Fibroblast of villous mesenchyme (primary cell): Measurements from ENCODE around the gene TMEM50B. TPM values are rescaled to one million over a fixed set of nuclear protein-coding genes. Genes with fewer than 3 reads are reported as not detected.
A peak's percentile ranks its signal among the peaks of the same experiment; 100 is the strongest.

ENCODE experiments used
- DNase-seq: peaks from one replicate; pipeline ENCODE4 v3.0.0-alpha.2; 2010; ENCODE audit warnings: low read depth
- H3K4me3 ChIP-seq: 2 replicates; pipeline ENCODE4 v1.5.1; 2011; ENCODE audit warnings: low read depth, mild to moderate bottlenecking, low read length
- total RNA-seq: library from RNA; depleted of rRNA; stranded (reverse); fragments of >200 nt; gene quantifications from 2 replicates; pipeline ENCODE4 v1.2.3, GENCODE V29; 2012
- TF ChIP-seq, protein P1 (sequence below): IDR thresholded peaks from 2 replicates; pipeline ENCODE4 v1.5.1; 2012; ENCODE audit warnings: low read depth, mild to moderate bottlenecking, low read length; ENCODE audit not compliant: insufficient read depth

TMEM50B gene
- 24.5 and 41.0 TPM in 2 replicates for total RNA-seq

GRCh38 chr21:33479679-33480480 lies at the start of gene TMEM50B:
TSS of gene TMEM50B (minus strand) at chr21:33479974. CDS start at chr21:33468885, 11,089 bp downstream.
- DNase-seq: peak; percentile 95
- TF ChIP-seq, protein P1, sequence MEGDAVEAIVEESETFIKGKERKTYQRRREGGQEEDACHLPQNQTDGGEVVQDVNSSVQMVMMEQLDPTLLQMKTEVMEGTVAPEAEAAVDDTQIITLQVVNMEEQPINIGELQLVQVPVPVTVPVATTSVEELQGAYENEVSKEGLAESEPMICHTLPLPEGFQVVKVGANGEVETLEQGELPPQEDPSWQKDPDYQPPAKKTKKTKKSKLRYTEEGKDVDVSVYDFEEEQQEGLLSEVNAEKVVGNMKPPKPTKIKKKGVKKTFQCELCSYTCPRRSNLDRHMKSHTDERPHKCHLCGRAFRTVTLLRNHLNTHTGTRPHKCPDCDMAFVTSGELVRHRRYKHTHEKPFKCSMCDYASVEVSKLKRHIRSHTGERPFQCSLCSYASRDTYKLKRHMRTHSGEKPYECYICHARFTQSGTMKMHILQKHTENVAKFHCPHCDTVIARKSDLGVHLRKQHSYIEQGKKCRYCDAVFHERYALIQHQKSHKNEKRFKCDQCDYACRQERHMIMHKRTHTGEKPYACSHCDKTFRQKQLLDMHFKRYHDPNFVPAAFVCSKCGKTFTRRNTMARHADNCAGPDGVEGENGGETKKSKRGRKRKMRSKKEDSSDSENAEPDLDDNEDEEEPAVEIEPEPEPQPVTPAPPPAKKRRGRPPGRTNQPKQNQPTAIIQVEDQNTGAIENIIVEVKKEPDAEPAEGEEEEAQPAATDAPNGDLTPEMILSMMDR: peak; percentile 45
- peak within 1 kb of the TSS; percentile 81 for H3K4me3 ChIP-seq

- TF ChIP-seq, protein P1: no peak
- DNase-seq: no peak
- H3K4me3 ChIP-seq: no peak overlapping the region
Measured at GRCh38 chr21:33522953-33523349, 43.2 kb upstream of the TMEM50B start.

GRCh38 chr21:33522297-33522952 lies 42.7 kb upstream of the TMEM50B start:
- H3K4me3 ChIP-seq: no peak overlapping the region
- DNase-seq: no peak
- TF ChIP-seq, protein P1: no peak

- DNase-seq: peak; percentile 21
- TF ChIP-seq, protein P1: no peak
- H3K4me3 ChIP-seq: no peak overlapping the region
Measured at GRCh38 chr21:33518899-33519298, 39.1 kb upstream of the TMEM50B start.

DNA sequence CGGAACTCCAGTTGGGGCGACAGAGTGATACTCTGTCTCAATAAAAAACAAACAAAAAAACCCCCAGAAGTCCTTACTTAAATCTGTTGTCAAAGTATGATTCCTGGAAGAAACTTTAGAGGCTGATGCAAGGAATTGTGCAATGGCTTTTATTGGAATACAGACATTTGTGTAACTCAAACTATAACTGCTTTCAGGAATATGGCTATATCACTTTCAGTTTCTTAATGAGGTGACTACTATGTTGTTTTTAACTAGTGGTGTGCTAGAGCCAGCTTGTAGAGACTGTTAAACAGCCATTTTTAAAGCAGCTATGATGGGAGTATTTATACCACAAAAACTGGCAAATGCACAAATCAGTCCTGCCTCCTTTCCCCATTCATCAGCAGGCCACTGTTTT lies 34.5 kb upstream of the TMEM50B start:
- H3K4me3 ChIP-seq: no peak overlapping the region
- TF ChIP-seq, protein P1: no peak
- peak; percentile 87 for DNase-seq

DNA sequence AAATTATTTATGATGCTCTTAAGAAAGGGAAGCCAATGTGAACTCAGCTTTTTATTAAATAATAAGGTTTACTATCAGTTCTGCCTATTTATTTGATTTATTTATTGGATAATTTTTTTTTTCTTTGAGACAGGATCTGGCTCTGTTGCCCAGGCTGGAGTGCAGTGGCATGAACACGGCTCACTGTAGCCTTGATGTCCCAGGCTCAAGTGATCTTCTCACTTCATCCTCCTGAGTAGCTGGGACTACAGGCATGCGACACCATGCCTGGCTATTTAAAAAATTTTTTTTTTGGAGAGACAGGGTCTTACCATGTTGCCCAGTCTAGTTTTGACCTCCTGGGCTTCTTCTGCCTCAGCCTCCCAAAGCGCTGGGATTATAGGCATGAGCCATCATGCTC lies 32.7 kb upstream of the TMEM50B start:
- no peak overlapping the region for H3K4me3 ChIP-seq
- TF ChIP-seq, protein P1: no peak
- no peak for DNase-seq

DNA sequence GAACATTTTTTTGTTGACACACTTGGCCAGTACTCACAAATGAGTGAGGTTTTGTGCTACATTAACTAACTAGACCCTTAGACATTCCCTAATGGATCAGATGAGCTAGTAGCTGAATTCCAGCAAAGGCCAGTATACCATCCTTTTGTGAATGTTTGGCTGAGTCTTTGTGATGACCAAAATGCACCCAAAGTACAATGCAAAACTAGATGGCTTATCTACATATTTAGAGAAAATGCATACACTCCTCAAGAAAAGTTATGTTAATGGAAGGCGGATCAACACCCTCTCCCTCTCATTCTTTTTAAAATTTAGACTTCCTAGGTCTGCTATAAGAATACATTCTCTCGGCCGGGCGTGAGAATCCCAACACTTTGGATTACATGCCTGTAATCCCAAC lies 31.9 kb upstream of the TMEM50B start:
- no peak for DNase-seq
- TF ChIP-seq, protein P1: no peak
- no peak overlapping the region for H3K4me3 ChIP-seq
